WTC11 (cell line): ENCODE measurements around the gene ARMC9.

ENCODE experiments used
- GABPB1 ChIP-seq: sonication (generic); formaldehyde crosslinking; IDR thresholded peaks from 2 replicates; pipeline ENCODE4 v1.8.1; 2023; ENCODE audit warnings: mild to moderate bottlenecking, missing genetic modification reagents
- NR1H2 ChIP-seq: sonication (generic); formaldehyde crosslinking; IDR thresholded peaks from 2 replicates; pipeline ENCODE4 v1.9.0; 2021; ENCODE audit warnings: mild to moderate bottlenecking, moderate library complexity, missing genetic modification reagents
- SP1 ChIP-seq: sonication (generic); formaldehyde crosslinking; conservative IDR thresholded peaks from 2 replicates; pipeline ENCODE4 v1.8.1; 2022; ENCODE audit warnings: missing genetic modification reagents
- TF ChIP-seq, protein P1 (sequence below): sonication (generic); formaldehyde crosslinking; IDR thresholded peaks from 2 replicates; pipeline ENCODE4 v1.8.1; 2023; ENCODE audit warnings: mild to moderate bottlenecking, missing genetic modification reagents
- TF ChIP-seq, protein P2 (sequence below): fragments of 200-600 bp; IDR thresholded peaks from 2 replicates; pipeline ENCODE4 v1.8.0; 2022; ENCODE audit warnings: antibody characterized with exemption
- TF ChIP-seq, protein P3 (sequence below): sonication (generic); formaldehyde crosslinking; IDR thresholded peaks from 2 replicates; pipeline ENCODE4 v1.8.0; 2022; ENCODE audit warnings: mild to moderate bottlenecking, missing genetic modification reagents
- TF ChIP-seq, protein P4 (sequence below): sonication (generic); formaldehyde crosslinking; IDR thresholded peaks from 2 replicates; pipeline ENCODE4 v1.8.1; 2023; ENCODE audit warnings: mild to moderate bottlenecking, missing genetic modification reagents, borderline replicate concordance

DNA sequence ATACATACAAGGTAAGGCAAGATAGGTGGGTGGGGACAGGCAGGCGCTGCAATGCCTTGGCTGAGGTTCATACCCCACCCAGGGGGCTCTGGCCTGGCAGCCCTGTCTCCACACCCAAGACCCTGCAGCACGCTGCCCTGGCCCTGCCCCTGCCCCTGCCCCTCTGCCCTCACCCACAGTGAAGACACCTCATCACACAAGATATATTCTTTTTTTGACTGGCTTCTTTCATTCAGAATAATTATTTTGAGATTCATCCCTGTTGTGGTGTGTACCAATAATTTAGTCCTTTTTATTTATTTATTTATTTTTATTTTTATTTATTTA, 185.6 kb downstream of the ARMC9 start:
- TF ChIP-seq, protein P1, sequence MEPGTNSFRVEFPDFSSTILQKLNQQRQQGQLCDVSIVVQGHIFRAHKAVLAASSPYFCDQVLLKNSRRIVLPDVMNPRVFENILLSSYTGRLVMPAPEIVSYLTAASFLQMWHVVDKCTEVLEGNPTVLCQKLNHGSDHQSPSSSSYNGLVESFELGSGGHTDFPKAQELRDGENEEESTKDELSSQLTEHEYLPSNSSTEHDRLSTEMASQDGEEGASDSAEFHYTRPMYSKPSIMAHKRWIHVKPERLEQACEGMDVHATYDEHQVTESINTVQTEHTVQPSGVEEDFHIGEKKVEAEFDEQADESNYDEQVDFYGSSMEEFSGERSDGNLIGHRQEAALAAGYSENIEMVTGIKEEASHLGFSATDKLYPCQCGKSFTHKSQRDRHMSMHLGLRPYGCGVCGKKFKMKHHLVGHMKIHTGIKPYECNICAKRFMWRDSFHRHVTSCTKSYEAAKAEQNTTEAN = no peak
- TF ChIP-seq, protein P2, sequence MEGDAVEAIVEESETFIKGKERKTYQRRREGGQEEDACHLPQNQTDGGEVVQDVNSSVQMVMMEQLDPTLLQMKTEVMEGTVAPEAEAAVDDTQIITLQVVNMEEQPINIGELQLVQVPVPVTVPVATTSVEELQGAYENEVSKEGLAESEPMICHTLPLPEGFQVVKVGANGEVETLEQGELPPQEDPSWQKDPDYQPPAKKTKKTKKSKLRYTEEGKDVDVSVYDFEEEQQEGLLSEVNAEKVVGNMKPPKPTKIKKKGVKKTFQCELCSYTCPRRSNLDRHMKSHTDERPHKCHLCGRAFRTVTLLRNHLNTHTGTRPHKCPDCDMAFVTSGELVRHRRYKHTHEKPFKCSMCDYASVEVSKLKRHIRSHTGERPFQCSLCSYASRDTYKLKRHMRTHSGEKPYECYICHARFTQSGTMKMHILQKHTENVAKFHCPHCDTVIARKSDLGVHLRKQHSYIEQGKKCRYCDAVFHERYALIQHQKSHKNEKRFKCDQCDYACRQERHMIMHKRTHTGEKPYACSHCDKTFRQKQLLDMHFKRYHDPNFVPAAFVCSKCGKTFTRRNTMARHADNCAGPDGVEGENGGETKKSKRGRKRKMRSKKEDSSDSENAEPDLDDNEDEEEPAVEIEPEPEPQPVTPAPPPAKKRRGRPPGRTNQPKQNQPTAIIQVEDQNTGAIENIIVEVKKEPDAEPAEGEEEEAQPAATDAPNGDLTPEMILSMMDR = no peak
- TF ChIP-seq NR1H2 (CRISPR knock-in tag) (no peak), SP1 (CRISPR knock-in tag) (no peak), GABPB1 (CRISPR knock-in tag) (no peak)
- TF ChIP-seq, protein P3, sequence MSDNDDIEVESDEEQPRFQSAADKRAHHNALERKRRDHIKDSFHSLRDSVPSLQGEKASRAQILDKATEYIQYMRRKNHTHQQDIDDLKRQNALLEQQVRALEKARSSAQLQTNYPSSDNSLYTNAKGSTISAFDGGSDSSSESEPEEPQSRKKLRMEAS (CRISPR knock-in tag) = no peak
- TF ChIP-seq, protein P4, sequence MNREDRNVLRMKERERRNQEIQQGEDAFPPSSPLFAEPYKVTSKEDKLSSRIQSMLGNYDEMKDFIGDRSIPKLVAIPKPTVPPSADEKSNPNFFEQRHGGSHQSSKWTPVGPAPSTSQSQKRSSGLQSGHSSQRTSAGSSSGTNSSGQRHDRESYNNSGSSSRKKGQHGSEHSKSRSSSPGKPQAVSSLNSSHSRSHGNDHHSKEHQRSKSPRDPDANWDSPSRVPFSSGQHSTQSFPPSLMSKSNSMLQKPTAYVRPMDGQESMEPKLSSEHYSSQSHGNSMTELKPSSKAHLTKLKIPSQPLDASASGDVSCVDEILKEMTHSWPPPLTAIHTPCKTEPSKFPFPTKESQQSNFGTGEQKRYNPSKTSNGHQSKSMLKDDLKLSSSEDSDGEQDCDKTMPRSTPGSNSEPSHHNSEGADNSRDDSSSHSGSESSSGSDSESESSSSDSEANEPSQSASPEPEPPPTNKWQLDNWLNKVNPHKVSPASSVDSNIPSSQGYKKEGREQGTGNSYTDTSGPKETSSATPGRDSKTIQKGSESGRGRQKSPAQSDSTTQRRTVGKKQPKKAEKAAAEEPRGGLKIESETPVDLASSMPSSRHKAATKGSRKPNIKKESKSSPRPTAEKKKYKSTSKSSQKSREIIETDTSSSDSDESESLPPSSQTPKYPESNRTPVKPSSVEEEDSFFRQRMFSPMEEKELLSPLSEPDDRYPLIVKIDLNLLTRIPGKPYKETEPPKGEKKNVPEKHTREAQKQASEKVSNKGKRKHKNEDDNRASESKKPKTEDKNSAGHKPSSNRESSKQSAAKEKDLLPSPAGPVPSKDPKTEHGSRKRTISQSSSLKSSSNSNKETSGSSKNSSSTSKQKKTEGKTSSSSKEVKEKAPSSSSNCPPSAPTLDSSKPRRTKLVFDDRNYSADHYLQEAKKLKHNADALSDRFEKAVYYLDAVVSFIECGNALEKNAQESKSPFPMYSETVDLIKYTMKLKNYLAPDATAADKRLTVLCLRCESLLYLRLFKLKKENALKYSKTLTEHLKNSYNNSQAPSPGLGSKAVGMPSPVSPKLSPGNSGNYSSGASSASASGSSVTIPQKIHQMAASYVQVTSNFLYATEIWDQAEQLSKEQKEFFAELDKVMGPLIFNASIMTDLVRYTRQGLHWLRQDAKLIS = no peak
